CMK (cell line): Measurements from ENCODE around the gene CCDC86.

Experiments
- DNase-seq: peaks from one replicate; pipeline ENCODE4 v3.0.0-alpha.2; 2010; ENCODE audit warnings: low read depth

CCDC86 gene

DNA sequence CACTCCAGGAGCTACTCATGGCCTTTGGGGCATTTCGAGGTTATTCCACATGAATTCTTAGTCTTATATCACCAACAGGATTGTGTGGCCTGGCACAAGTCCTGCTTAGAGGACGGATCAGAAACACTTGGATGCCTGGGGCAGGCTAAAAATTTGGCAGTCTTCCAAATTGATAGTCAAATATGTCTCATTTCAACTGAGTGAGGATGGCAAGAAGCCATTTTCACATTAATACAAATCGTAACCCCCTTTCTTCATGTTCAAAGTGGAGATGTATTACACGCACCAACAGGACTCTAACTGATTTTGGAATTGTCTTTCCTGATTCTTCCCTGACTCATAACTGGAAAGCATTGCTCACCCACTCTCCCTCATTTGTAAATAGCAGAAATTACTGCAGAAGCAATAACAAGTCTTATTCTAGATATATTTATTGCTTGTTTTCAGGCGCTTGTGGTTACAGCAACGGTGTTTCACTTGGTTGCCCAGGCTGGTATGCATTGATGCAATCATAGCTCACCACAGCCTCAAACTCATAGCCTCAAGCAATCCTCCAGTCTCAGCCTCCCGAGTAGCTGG, 10.3 kb upstream of the CCDC86 start:
- DNase-seq = no peak

DNA sequence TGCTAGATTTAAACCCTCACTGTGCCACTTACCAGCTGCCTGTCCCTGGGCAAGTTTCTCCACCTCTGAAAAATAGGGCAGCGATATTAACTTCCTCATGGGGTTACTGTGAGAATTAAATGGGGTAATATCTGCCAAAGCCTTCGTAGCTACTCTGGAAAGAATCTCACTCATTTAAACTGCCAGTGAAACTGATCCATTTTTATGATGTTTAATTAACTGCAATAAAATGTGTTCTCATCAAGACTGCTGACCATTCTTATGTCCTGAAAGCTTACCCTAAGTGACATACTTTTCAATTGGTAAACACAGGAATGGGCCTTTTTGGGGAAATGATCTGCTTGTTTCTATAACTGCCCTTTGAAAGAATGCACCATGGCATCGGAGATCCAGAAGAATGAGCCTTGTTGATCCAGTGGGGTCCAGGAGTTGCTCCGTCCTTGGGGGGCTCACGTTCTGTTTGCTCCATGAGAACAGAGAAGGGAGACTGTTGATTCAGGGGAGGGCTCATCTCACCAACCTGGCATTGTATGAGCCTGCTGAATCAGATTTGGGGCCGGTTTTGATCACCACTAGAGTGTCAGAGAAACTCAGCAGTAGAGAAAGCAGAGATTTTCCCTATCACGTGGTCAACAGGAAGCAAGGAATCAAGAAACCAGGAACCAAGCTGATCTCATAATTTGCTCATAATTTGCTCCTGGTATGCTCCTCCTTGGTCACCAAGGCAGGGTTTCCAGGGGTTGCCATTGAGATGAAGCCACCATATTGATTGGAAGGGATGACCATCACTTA, 7.0 kb upstream of the CCDC86 start:
- DNase-seq = no peak

DNA sequence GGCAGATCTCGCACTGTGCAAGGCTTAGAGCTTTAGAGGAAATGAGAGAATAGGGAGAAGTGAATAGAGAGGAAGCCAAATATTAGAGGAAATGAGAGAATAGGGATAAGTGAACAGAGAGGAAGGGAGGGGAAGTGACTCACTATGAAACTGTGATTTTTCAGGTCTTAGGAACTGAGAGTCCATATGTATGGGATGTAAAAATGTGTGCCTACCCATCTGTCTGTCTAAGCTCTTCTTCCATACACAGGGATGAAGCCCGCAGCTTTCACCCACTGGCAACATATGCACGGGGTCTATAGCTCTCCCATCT, 6.4 kb upstream of the CCDC86 start:
- DNase-seq = no peak

DNA sequence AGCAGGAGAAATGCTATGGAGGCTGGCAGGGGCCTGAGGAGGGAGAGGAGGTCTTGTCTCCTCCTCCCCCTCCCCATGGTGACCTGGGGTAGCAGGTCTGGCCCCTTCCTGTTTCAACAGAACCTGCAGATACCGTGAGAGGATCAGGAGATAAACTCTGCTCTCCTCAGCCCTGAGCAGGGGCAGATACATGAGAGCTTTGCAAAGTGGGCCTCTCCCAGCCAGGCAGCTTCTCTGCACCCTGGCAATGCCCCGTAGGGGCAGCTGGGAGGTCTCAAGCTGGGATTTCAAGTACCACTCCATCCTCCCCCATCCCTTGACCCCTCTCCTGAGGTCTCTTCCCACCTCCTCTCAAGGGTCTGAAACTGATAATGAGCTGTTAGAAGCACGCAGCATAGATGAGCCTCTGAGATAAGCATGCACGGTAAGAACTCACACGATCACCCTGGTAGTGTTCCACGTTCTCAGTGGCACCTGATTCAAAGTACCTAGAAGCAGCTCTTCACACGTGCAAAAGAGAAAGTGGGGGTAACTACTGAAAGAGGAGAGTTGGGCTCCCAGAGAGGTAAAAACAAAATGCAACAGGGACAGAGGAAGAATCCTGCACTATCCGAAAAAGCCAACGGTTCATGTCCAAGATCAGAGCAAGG, 4.9 kb upstream of the CCDC86 start:
- DNase-seq = no peak

DNA sequence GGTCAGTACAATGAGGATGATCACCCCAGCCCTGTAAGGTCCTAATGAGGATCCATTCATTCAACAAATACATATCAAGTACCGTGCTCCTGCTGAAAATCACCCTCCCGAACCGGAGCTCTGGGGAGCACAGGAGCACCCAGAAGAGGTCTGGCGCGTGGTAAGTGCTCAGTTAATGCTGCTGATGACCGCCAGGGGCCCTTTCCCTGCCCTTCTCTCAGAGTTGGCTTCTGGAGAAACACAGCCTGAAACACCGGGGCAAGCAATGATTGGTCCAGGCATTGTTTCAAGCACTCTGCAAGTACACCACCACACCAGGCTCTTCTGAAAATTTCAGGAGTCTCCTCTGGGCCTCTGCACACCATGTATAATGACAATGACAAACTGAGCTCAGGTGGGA, 3.8 kb upstream of the CCDC86 start:
- no peak for DNase-seq

DNA sequence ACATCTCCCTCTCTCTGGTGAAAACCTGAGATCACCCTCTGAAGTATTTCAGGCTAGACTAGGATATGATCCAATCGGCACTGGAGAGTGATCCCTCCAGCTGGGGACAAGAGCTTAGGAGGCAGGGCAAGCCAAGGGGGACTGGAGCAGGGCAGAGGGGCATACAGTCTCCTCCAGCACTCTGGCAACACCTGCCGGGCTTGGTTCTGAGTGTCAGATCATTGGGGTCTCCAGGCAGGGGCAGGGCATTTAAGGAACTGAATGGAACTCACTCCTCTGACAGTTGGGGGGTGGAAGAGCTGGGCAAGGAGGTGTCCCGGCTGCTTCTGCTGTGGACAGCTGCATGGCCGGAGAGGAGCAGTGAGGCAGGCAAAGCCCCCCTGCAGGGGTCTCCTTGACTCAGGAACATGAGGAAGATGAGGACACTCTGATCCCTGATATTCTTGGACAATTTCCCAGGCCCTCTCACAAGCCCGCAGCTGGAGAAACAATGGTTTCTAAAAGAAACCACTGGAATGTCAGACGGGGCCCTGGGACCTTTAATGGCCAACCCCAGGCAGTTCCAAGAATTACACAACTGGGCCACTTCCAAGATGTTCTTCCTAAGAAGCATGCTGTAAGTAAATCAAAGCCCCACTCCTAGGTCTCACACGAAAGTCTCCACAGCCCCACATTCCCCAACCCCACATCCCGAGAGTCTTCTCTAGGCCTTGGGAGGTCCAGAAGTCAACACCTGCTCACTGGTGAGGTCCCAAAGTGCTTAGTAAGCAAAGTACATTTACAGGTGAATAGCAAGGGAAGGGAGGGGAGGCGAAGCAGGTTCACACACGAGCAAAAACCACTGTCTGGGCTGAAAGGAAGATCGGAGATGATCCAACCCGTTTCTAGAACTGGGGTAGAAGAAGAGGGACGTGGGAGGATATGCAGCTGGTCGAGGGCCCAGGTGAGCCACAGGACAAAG, 1.2 kb upstream of the CCDC86 start:
- no peak for DNase-seq

DNA sequence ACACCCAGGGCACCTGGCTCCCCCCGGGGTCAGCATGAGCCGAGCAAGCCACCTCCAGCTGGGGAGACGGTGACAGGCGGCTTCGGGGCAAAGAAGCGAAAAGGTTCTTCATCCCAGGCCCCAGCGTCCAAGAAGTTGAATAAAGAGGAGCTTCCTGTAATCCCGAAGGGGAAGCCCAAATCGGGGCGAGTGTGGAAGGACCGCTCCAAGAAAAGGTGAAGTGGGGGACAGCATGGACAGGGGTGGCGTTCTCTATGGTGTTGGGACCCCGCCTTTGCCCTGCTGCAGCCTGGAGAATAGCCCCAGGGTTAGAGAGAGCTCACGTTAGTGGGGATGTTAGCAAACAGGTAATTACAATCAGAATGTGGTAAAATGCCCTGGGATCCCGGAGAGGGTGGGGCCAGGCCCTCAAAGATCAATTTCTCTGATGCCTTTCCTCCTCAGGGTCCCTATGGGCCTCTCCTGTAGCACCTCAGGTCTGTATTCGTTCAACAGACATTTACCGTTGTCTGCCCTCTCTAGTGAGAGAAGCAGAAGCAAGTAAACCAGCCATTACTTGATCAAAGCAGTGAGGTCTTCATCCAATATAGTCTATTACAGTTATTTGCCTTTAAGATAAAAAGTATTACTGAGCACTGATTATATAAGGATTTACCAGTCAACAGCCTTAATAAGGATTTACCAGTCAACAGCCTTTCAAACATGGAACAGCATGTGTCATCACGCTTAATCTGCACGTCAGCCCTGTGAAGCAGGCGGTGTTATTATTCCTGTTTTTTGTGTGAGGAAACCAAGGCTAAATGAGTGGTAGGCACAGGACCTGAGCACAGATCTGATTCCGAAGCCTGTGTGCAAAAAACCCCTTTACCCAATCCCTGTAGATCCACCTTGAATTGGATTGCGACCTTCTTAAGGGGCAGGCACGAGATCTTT, 1.0 kb downstream of the CCDC86 start:
- DNase-seq = no peak

DNA sequence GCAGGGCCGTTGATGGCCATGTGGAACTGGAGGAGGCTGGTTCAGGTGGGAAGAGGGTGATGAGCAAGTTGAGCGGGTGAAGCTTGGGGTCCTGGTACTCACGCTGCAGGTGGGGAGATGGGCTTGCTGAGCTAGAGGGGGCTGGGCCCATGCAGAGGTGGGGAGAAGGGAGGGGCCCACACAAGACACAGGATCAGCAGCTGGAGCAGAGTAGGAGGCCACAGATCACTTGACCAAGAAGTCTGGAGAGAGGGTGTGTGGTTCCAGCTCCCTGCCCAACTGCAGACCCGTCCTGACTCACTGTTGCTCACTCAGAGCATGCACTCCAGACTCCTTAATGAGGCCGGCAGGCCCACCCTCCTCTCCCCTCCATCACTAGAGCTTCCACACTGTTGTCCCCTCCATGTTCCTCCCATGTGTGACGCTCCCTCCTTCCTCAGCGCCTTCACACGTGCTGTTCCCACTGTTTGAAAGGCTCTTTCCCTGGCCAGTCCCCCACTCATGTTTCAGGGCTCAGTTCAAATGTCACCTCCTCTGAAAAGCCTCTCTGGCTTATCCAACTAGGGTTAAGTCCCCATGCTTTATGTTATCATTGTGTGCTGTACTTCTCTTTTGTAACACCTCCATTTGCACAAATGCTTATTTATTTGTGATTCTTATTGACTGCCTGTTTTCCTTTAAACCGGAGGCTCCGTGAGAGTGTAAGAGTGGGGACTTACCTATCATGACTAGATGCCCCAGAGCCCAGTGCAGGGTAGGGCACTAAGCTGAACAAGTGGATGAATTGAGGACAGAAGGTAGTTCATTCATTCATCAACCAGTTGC, 2.3 kb downstream of the CCDC86 start:
- DNase-seq = no peak

DNA sequence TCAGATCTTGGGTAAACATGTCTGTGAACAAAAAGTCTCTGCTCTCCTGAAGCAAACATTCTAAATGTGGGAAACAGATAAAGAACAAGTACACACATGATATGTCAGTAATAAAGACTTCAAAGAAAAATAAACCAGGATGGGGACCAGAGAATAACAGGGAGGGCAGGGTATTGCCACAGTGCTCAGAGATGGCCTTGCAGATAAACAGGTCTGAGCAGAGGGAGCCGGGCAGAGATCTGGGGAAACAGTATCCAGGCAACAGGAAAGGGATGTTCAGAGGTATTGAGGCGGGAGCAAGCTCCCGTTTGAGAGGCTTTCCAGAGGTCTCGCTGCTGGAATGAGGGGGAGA, 2.9 kb downstream of the CCDC86 start:
- DNase-seq = no peak

DNA sequence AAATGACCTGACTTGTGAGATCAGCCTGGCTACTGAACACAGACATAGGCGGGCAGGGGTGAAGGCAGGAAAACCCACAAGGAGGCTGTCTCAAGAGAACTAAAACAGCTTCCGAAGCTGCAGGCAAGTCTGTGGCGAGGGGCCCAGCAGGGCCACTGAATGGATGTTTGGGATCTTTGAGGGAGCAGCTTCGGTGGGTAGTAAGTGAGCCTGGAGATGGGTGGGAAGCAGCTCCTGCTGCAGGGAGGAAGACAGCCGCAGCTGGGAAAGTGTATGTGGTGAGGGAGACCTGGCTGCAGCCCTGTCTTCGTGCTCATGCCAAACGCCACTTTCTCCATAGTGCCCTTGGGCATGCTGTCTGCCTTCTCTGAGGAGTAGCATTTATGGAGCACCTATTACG, 3.4 kb downstream of the CCDC86 start:
- DNase-seq = no peak

DNA sequence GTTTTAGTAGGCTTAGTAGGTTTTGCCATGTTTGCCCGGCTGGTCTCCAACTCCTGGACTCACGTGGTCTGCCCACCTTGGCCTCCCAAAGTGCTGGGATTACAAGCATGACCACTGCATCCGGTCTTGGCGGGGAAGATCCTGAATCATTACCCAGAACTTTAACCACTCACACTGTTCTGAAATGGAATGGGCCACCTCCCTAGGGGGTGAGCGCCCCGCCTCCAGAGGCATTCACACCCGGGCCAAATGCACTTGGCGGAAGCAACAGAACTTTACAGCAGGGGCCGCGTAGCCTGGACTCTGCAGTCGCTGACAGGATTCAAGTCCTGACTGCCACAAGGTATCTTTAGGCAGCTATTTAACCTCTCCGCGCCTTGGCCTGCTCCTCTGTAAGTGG, 5.4 kb downstream of the CCDC86 start:
- no peak for DNase-seq

DNA sequence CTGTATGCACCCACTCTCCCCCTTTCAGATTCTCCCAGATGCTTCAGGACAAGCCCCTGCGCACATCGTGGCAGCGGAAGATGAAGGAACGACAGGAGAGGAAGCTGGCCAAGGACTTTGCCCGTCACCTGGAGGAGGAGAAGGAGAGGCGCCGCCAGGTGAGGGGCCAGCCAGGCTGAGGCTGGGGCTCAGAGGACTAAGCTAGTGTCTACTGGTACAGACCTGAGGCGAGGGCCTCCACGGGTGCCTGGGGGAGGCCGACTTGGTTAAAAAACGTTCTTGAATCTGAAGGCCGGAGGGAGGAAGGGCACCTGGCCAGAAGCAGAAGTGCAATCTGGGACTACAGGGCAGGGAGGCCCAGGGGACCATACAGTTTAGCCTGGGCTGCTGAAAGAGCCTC, 6.0 kb downstream of the CCDC86 start:
- no peak for DNase-seq

DNA sequence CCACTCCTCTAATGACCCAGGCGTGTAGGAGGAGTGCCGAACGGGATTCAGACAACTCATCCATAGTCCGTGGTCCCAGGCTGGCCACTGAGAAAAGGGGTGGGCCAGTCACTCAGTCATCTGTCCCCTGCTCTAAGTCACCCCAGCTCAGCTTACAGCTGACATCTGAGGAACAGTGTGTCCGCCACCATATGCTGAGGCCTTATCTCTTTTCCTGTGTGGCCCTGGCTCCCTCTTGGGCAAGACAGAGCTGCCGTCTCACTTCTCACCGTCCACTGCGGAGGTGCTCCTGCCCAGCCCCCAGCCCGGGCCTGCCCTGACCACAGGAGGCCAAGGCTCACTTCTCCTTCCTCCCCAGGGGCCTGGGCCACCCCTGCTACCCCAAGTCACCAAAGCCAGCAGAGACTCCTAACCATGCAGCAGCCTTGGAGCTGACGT, 6.8 kb downstream of the CCDC86 start:
- DNase-seq = peak; percentile 68

DNA sequence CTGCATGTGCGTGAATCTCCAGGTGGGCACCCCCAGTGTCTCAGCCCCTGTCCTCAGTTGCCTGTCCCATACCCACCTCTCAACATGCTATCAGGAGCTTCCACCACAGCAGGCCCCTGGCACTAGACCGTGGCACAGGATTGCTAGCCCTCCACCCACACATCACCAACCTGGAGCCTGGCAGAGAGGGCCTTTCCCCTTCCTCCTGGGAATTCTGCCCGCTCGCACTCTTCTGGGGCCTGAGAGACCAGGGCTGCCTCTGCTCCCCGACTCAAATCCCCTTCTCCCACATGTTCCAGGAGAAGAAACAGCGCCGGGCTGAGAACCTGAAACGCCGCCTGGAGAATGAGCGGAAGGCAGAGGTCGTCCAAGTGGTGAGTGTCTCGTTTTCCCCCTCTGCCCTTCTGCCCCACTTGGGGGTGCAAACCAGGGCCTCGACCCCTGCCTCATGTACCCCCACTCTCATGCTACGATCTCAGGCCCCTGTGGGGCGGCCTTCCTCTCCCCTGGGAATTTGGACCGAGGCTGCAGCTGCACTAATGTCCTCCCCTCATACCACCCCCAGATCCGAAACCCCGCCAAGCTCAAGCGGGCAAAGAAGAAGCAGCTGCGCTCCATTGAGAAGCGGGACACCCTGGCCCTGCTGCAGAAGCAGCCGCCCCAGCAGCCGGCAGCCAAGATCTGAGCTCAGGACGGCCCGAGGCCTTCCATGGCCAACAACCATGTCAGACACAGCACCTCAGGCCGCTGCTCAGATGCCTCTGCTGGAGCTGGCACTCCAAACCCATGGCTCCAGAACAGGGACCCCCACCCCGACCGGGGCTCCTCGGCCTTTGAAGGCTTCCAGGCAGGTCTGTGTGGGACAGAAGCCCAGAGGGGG, 8.0 kb downstream of the CCDC86 start:
- no peak for DNase-seq

DNA sequence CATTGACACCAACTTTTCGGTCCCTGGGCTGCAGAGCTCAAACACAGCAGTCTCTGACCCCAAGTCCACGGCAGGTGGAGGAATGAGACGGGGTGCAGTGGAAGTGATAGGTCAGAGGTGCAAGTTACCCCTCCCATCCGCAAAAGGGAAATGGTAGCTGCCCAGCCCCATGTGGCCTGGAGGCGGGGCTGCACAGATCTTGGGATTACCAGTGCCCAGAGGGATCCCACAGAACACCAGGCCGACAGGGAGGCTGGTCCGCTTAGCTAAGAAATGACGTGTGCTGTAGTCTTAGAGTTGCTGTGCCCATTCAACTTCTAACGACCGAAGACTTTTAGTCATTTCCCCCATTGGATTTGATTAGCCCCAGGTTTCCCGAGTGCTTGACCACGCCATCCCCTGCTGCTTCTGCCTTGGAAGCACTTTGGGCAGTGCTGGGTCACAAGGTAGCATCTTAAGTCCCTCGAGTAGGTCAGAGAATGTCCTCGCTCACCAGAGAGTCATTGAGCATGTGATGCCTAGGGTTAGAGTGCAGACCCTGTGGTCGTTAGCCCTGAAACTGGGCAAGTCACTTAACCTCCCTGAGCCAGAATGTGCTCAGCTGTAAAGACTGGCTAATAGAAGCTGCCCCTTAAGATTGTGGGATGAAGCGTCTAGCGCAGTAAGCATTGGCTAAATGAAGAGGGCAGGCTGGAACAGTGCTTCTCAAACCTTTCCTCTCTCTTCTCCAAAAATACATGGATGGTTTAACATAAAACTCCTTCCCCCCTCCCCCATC, 9.6 kb downstream of the CCDC86 start:
- no peak for DNase-seq

DNA sequence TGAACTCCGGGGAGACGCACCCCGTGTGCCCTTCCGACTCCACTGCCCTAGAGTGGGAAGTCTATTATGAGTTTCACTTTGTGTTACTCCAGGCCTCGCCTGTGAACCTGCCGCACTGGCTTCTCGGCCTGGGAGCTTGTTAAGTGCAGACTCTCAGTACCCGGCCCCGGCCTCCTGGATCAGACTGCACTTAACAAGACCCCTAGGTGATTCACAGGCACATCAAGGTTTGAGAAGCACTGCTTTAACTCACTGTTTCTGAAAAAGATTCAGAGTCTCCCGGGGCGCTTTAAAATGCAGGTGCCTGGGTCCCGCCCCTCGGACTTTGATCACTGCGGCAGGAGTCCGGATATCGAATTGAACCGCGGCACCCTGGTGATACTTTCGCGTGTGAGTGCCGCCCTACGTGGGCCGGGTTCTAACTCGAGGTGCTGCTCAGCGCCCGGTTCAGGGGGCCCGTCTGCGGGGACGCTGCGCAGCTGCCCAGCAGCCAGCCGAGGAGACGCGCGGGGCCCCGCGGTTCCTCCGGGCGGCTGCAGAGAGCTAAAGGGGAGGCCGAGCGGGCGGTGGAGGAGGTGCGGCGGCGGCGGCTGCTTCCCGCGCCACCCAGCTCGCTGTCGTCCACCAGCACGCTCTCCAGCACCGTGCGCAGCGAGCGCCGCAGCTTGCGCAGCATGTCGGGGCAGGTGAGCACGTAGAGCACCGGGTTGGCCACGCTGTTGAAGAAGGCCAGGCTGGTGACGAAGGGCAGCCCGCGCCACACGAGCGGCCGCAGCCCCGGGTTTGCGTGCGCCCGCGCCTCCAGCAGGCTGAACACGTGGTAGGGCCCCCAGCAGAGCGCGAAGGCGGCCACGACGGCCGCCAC, 10.4 kb downstream of the CCDC86 start:
- no peak for DNase-seq
